Tibial nerve (tissue), 4 donors: ENCODE data around the gene LIN37. TPM values are rescaled to one million over a fixed set of nuclear protein-coding genes. Genes with fewer than 3 reads are reported as not detected.

ENCODE experiments used
- DNase-seq, 2 donors: peaks; one replicate each; pipeline ENCODE4 v3.0.0-alpha.2; 2019; ENCODE audit warnings: low spot score in 2 of 2
- H3K27ac ChIP-seq, 4 donors: fragments of 200-600 bp; sonication (generic) in 3 of 4; one replicate each; pipeline ENCODE4 v1.5.1; 2017 to 2019; ENCODE audit warnings: mild to moderate bottlenecking in 1 of 4
- H3K27me3 ChIP-seq, 2 donors: fragments of 200-600 bp; sonication (generic) in 1 of 2; one replicate each; pipeline versions ENCODE4 v1.5.1 to v1.6.0; 2017 to 2019
- H3K36me3 ChIP-seq, 3 donors: fragments of 200-600 bp; sonication (generic); one replicate each; pipeline ENCODE4 v1.5.1; 2018 to 2019
- H3K4me1 ChIP-seq, 4 donors: fragments of 200-600 bp; sonication (generic) in 3 of 4; one replicate each; pipeline ENCODE4 v1.5.1; 2017 to 2019
- H3K4me3 ChIP-seq, 4 donors: fragments of 200-600 bp; sonication (generic) in 3 of 4; one replicate each; pipeline ENCODE4 v1.5.1; 2017 to 2019; ENCODE audit warnings: mild to moderate bottlenecking in 1 of 4, moderate library complexity in 1 of 4
- H3K9me3 ChIP-seq, 4 donors: fragments of 200-600 bp; sonication (generic) in 3 of 4; one replicate each; pipeline ENCODE4 v1.5.1; 2017 to 2019
- EP300 ChIP-seq, 2 donors: sonication (generic); formaldehyde crosslinking; IDR thresholded peaks; one replicate each; pipeline ENCODE4 v1.6.1; 2017; ENCODE audit warnings: antibody characterized with exemption in 2 of 2, mild to moderate bottlenecking in 1 of 2
- POLR2A ChIP-seq, 2 donors: fragments of 450-650 bp; IDR thresholded peaks; one replicate each; pipeline ENCODE4 v1.6.1; 2017; ENCODE audit warnings: antibody characterized with exemption in 2 of 2, mild to moderate bottlenecking in 2 of 2, moderate library complexity in 2 of 2
- WGBS, 2 donors: methylation state at CpG; one replicate each; pipeline ENCODE4 v1.1.5; 2018; 5-methylcytosine and 5-hydroxymethylcytosine counted together
- total RNA-seq, 4 donors: library from RNA; depleted of rRNA; stranded (reverse); fragments of >200 nt; gene quantifications; one replicate each; pipeline ENCODE4 v1.1.0, GENCODE V29; 2016
- TF ChIP-seq, protein P1 (sequence below), 5 experiments: fragments of 200-600 bp in 3 of 5; fragments of 450-650 bp in 2 of 5; sonication (generic) in 3 of 5; IDR thresholded peaks; one replicate each; pipeline ENCODE4 v1.5.1; 2016 to 2019; ENCODE audit warnings: antibody characterized with exemption in 5 of 5, mild to moderate bottlenecking in 3 of 5, moderate library complexity in 2 of 5

LIN37 gene
- total RNA-seq, 4 donors from 2014 or later, result 18.1 to 32.7 (median 20.6) TPM

DNA sequence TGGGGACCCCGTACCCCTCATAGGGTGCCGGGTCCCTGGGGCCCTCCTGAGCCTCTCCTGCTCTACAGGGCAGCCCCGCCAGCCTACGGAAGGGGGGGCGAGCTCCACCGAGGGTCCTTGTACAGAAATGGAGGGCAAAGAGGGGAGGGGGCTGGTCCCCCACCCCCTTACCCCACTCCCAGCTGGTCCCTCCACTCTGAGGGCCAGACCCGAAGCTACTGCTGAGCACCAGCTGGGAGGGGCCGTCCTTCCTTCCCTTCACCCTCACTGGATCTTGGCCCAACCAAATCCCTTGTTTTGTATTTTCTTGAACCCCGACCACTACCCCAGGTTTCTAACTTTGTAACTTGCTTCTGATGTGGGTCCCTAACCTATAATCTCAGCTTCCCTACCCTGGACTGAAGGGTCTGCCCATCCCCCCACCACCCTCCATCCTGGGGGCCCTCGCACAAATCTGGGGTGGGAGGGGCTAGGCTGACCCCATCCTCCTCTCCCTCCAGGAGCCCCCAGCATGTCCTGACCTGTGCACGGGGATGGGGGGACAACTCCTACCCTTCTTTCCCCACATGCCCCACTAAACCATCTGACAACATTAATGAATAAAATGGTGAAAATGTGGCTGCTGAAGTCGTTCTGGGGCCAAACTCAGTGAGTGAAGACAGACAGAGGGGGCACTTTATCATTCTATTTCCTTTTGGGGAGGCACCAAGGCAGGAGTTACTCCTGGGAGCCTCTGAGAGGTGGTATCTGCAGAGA is 40.0 kb downstream of the LIN37 start:
- no peak for DNase-seq
- H3K4me3 ChIP-seq, result no peak overlapping the region
- no peaks in the 10 kb centered on the region for H3K9me3 ChIP-seq
- H3K36me3 ChIP-seq, result peaks cover 0 to 50% (median 0%) of the 10 kb centered on the region in 3 donors
- H3K27ac ChIP-seq, result no peak overlapping the region
- H3K27me3 ChIP-seq, result no peaks in the 10 kb centered on the region
- WGBS, 2 donors, result 72 to 75% methylated on average over 12 of the region's 12 CpGs
- no peaks in the 10 kb centered on the region for H3K4me1 ChIP-seq
- no peak for TF ChIP-seq EP300 (IDR thresholded peaks at IDR 0.05)
- no peak for TF ChIP-seq POLR2A (IDR thresholded peaks at IDR 0.05)
- TF ChIP-seq, protein P1, sequence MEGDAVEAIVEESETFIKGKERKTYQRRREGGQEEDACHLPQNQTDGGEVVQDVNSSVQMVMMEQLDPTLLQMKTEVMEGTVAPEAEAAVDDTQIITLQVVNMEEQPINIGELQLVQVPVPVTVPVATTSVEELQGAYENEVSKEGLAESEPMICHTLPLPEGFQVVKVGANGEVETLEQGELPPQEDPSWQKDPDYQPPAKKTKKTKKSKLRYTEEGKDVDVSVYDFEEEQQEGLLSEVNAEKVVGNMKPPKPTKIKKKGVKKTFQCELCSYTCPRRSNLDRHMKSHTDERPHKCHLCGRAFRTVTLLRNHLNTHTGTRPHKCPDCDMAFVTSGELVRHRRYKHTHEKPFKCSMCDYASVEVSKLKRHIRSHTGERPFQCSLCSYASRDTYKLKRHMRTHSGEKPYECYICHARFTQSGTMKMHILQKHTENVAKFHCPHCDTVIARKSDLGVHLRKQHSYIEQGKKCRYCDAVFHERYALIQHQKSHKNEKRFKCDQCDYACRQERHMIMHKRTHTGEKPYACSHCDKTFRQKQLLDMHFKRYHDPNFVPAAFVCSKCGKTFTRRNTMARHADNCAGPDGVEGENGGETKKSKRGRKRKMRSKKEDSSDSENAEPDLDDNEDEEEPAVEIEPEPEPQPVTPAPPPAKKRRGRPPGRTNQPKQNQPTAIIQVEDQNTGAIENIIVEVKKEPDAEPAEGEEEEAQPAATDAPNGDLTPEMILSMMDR (IDR thresholded peaks at IDR 0.05), result no peak

DNA sequence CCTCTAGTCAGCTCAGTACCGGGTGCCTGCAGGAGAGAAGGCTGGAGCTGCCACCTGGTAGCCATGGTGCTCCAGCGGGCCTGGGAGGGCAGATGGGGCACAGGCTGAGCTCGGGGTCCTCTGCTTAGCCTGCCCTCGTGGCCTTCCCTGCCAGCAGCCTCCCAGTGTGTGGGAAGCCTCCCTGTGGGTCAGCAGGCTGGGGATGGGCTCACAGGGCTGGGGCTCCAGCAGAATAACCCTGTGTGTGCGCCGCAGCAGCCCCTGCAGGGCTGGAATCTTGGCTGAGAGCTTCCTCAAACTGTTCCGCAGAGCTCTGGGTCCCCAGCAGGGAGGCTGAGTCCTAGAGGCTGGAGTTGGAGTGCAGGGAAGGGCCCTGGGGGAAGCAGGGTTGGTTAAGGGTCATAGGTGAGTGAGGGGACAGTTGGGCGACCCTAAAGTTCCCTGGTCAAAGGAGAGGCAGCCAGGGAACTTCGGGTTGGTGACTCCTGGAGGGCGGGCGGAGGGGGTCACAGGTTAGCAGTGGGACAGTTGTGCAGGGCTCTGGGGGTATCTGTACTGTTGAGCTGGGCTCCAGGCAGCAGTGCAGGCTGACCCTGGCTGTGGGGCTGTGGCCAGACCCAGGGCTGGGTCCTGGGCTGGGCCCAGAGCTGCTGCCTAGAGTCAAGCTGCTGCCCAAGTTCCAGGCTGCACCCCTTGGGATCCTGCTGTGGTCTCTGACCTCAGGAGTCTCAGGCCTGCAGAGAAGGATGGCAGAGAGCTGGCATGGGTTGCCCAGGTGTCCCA is 41.0 kb downstream of the LIN37 start:
- WGBS, 2 donors, result 75 to 82% methylated on average over 9 to 10 of the region's 11 CpGs
- Histone ChIP-seq H3K9me3 (no peaks in the 10 kb centered on the region), H3K27me3 (no peaks in the 10 kb centered on the region), H3K4me3 (no peak overlapping the region), H3K27ac (no peak overlapping the region), H3K4me1 (no peaks in the 10 kb centered on the region), H3K36me3 (peaks cover 0 to 40% (median 0%) of the 10 kb centered on the region in 3 donors)
- DNase-seq, result no peak
- no peak for TF ChIP-seq POLR2A (IDR thresholded peaks at IDR 0.05)
- no peak for TF ChIP-seq EP300 (IDR thresholded peaks at IDR 0.05)

DNA sequence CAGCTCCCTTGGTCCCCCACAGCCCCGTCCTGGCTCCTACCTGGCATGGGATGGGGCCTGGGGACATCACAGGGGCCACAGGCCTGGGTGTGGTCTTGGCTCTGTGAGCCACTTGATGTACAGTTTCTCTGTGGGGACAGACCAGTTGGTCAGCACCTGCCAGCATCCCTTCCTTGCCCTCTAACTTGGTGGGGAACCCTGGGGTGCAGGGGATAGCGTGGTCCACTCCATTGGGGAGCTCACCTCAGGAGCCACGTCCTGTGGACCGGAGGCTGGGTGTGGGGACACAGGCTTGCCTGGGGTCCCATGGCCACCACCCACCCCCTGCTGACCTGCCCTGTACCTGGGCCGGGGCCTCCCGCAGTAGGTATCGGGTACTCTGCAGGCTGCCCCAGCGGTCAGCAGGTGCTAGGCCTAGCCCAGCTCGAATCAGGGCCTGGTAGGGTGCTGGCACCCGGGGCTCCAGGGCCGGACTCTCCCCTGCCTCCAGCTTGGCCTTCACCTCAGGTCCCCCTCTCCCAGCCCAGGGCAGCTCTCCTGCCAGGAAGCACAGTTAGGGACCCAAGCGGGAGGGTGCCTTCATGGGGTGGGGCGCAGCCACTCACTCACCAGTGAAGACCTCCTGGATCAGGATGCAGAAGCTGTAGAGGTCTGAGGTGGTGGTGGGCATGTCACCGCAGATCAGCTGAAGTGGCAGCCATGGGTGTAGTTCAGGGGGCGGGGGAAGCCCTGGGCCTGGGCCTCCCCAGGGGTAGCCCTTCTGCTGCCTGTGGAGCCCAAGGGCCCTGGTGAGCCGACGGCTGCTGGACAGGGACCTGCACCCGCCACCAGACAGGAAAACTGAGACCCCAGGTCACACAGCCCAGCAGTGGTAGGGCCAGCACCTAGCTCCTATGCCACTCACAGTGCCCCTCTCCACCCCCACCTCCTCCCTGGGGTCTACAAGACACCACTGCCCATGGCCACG is 41.9 kb downstream of the LIN37 start:
- no peak for DNase-seq
- Histone ChIP-seq H3K27me3 (no peaks in the 10 kb centered on the region), H3K4me3 (no peak overlapping the region), H3K4me1 (no peaks in the 10 kb centered on the region), H3K36me3 (peaks cover 0 to 31% (median 0%) of the 10 kb centered on the region in 3 donors), H3K9me3 (no peaks in the 10 kb centered on the region), H3K27ac (no peak overlapping the region)
- TF ChIP-seq POLR2A (IDR thresholded peaks at IDR 0.05), result no peak
- TF ChIP-seq, protein P1 (IDR thresholded peaks at IDR 0.05), result no peak
- TF ChIP-seq EP300 (IDR thresholded peaks at IDR 0.05), result no peak
- WGBS, 2 donors, result 72 to 79% methylated on average over 10 to 12 of the region's 19 CpGs

DNA sequence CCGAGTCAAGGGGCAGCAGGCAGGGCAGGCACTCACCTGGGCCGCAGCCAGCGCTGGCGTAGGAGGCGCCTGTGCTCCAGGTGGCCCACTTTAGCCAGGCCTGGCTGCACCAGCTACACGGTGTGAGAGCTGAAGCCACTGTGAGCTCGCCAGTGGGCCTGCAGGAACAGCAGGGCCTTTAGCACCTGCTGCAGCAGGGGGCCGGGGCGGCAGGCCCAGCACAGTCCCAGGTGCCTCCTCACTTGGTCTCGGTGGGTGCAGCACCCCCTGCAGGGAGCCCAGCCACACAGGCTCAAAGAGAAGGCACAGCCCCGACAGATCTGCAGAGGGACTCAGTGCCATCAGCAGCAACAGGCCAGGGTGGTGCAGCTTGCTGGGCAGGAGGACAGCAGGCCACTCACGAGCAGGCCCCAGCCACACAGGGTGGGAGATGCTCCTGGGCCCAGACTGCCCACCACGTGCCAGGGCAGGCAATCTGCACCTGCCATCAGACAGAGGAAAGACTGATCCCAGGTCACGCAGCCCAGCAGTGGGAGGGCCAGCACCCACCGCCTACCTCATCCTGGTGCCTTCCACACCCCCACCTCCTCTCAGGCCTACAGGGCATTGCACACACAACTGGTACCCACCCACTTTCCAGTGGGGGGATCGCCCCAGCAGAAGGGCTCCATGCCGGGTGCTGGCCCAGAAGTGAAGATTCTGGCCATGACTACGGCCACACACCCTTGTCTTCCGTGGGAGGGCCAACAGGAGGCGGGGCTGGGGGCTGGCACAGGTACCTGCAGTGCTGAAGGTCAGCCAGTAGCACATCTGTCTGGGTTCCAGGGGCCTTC is 42.8 kb downstream of the LIN37 start:
- TF ChIP-seq POLR2A (IDR thresholded peaks at IDR 0.05) (no peak), EP300 (IDR thresholded peaks at IDR 0.05) (no peak)
- TF ChIP-seq, protein P1 (IDR thresholded peaks at IDR 0.05), result no peak
- Histone ChIP-seq H3K36me3 (peaks cover 0 to 22% (median 0%) of the 10 kb centered on the region in 3 donors), H3K4me3 (no peak overlapping the region), H3K27me3 (peaks cover 0 to 6% of the 10 kb centered on the region in 2 donors), H3K4me1 (no peaks in the 10 kb centered on the region), H3K27ac (no peak overlapping the region), H3K9me3 (no peaks in the 10 kb centered on the region)
- 54 to 62% methylated on average over 13 to 17 of the region's 20 CpGs for WGBS, 2 donors
- DNase-seq, result no peak
